GM12878 (cell line): ENCODE data around the gene MYO7A. TPM values are rescaled to one million over a fixed set of nuclear protein-coding genes. Genes with fewer than 3 reads are reported as not detected.

Source experiments
- ATAC-seq: fragments of 200-7000 bp; cut with Tn5 transposase; 3 replicates; pipeline ENCODE4 v1.9.1; 2020; ENCODE audit warnings: mild to moderate bottlenecking, moderate library complexity
- BruUV-seq: library from RNA; stranded (reverse); fragments of 400-500 nt; replicated peaks from 2 replicates; lab custom pipeline; 2021; lab: Mats Ljungman, UMichigan
- CTCF ChIA-PET: fragments of 300-600 bp; sonication (Branson Sonifier 250); formaldehyde crosslinking; extraction: SDS; loops from one replicate; lab custom pipeline; 2021; ENCODE audit warnings: inconsistent platforms; lab: Yijun Ruan, JAX
- POLR2A ChIA-PET: fragments of 350-600 bp; formaldehyde crosslinking; extraction: SDS; loops from one replicate; lab custom pipeline; 2021; ENCODE audit warnings: inconsistent platforms; lab: Charles Lee
- RAD21 ChIA-PET: fragments of 300-600 bp; sonication (Branson Sonifier 250); formaldehyde crosslinking; loops from one replicate; lab custom pipeline; 2023; ENCODE audit warnings: antibody characterized with exemption; ENCODE audit not compliant: unreplicated experiment; lab: Charles Lee
- SMC1A ChIA-PET: fragments of 300-600 bp; sonication (Branson Sonifier 250); formaldehyde crosslinking; loops from one replicate; lab custom pipeline; 2023; ENCODE audit not compliant: unreplicated experiment, uncharacterized antibody; lab: Charles Lee
- DNase-seq: peaks from one replicate; pipeline ENCODE4 v3.0.0-alpha.2; 2011; ENCODE audit warnings: low read depth, low spot score
- FAIRE-seq: peaks from 3 replicates; lab custom pipeline; 2011; peaks lifted over from hg19 to GRCh38; lab: Jason Lieb, UNC
- H2AFZ ChIP-seq: 2 replicates; pipeline ENCODE4 v1.6.0; 2011; ENCODE audit warnings: low read depth, low read length, control low read depth; ENCODE audit not compliant: control insufficient read depth
- H3K27ac ChIP-seq: 2 replicates; pipeline ENCODE4 v1.5.1; 2011; ENCODE audit warnings: control low read depth; ENCODE audit not compliant: control insufficient read depth, insufficient read depth
- H3K27me3 ChIP-seq, 2 experiments: replicated peaks in 1 of 2; 2 replicates each; pipeline versions ENCODE4 v1.6.0 to v1.6.1; 2011; ENCODE audit warnings: low read length in 1 of 2; ENCODE audit not compliant: control insufficient read depth in 2 of 2, insufficient read depth in 2 of 2
- H3K36me3 ChIP-seq, 2 experiments: 2 replicates each; pipeline ENCODE4 v1.5.1; 2011; ENCODE audit warnings: low read length in 1 of 2; ENCODE audit not compliant: control insufficient read depth in 2 of 2, insufficient read depth in 2 of 2
- H3K4me1 ChIP-seq: 2 replicates; pipeline ENCODE4 v1.6.1; 2011; ENCODE audit warnings: mild to moderate bottlenecking, low read length, moderate library complexity, mixed read lengths; ENCODE audit not compliant: control insufficient read depth, insufficient read depth
- H3K4me2 ChIP-seq: 2 replicates; pipeline ENCODE4 v1.6.0; 2011; ENCODE audit warnings: control low read depth; ENCODE audit not compliant: control insufficient read depth, insufficient read depth
- H3K4me3 ChIP-seq: fragments of 200-600 bp; sonication (generic); 2 replicates; pipeline ENCODE4 v1.5.1; 2016
- H3K79me2 ChIP-seq: 2 replicates; pipeline ENCODE4 v1.6.0; 2011; ENCODE audit warnings: low read length; ENCODE audit not compliant: control insufficient read depth, insufficient read depth
- H3K9ac ChIP-seq: 2 replicates; pipeline ENCODE4 v1.8.0; 2011; ENCODE audit warnings: low read length, control low read depth, mixed read lengths; ENCODE audit not compliant: control insufficient read depth, insufficient read depth
- H3K9me3 ChIP-seq: replicated peaks from 3 replicates; pipeline ENCODE4 v1.5.1; 2011; ENCODE audit warnings: mild to moderate bottlenecking, low read length; ENCODE audit not compliant: control insufficient read depth, insufficient read depth
- H4K20me1 ChIP-seq: 2 replicates; pipeline ENCODE4 v1.6.0; 2011; ENCODE audit not compliant: control insufficient read depth, insufficient read depth
- BHLHE40 ChIP-seq, 2 experiments: fragments of 450-650 bp in 1 of 2; IDR thresholded peaks; 2 replicates each; pipeline ENCODE4 v1.6.1; 2011 to 2017; ENCODE audit warnings: low read depth in 2 of 2, borderline replicate concordance in 1 of 2, improper control_type of control experiment in 1 of 2, low read length in 1 of 2, mild to moderate bottlenecking in 1 of 2
- CHD1 ChIP-seq: IDR thresholded peaks from 2 replicates; pipeline ENCODE4 v1.6.1; 2012; ENCODE audit warnings: low read depth, low read length, improper control_type of control experiment
- NFYA ChIP-seq: IDR thresholded peaks from 2 replicates; pipeline ENCODE4 v1.6.1; 2011; ENCODE audit warnings: low read depth, mild to moderate bottlenecking, low read length, improper control_type of control experiment, borderline replicate concordance
- RUNX3 ChIP-seq: IDR thresholded peaks from 2 replicates; pipeline ENCODE4 v1.6.1; 2012; ENCODE audit warnings: low read length, inconsistent platforms
- STAT3 ChIP-seq: IDR thresholded peaks from 2 replicates; pipeline ENCODE4 v1.6.1; 2011; ENCODE audit warnings: low read depth, low read length, improper control_type of control experiment
- TCF3 ChIP-seq: IDR thresholded peaks from 2 replicates; pipeline ENCODE4 v1.6.1; 2012; ENCODE audit warnings: low read depth, mild to moderate bottlenecking, low read length, borderline replicate concordance; ENCODE audit not compliant: insufficient read depth
- WGBS: methylation state at CpG from one replicate; pipeline ENCODE4 v1.1.6; 2016; ENCODE audit warnings: low lambda C conversion rate; ENCODE audit not compliant: insufficient replicate concordance, insufficient coverage; ENCODE audit errors: missing lambda C conversion rate; 5-methylcytosine and 5-hydroxymethylcytosine counted together
- in situ Hi-C: fragments of 300-500 bp; cut with MboI; formaldehyde crosslinking; loops from 9 replicates; pipeline ENCODE4 v1.14.3; 2018; ENCODE audit warnings: mixed read lengths
- intact Hi-C: fragments of 100-400 bp; cut with micrococcal nuclease; formaldehyde crosslinking; loops from one replicate; pipeline ENCODE4 v1.14.2; 2022; ENCODE audit not compliant: unreplicated experiment
- polyA plus RNA-seq, 11 experiments: library from polyadenylated mRNA; depleted of rRNA in 4 of 11; unstranded in 6 of 11; stranded (reverse) in 5 of 11; fragments of >200 nt; fragmentation: Nextera tagmentation in 4 of 11; fragmentation: Illumina TruSeq in 1 of 11; extraction: Ambion mirVana in 4 of 11; extraction: Trizol in 1 of 11; gene quantifications; 1 replicate in 1 of 11; 2 replicates in 10 of 11; pipeline versions ENCODE4 v1.2.1 to v1.2.3, GENCODE V29; 2011 to 2016; ENCODE audit warnings: inconsistent platforms in 2 of 11, missing spikeins in 2 of 11, low read depth in 1 of 11
- total RNA-seq, 4 experiments: library from RNA; depleted of rRNA in 3 of 4; stranded (reverse); fragments of >200 nt in 3 of 4; fragmentation: Illumina TruSeq in 1 of 4; extraction: Trizol in 1 of 4; gene quantifications; 2 replicates each; pipeline versions ENCODE4 v1.2.1 to v1.2.3, GENCODE V29; 2013 to 2021
- TF ChIP-seq, protein P1 (sequence below): IDR thresholded peaks from 2 replicates; pipeline ENCODE4 v1.6.1; 2012; ENCODE audit warnings: improper control_type of control experiment, low read depth, low read length; ENCODE audit not compliant: insufficient replicate concordance
- TF ChIP-seq, protein P2 (sequence below): fragments of 450-650 bp; IDR thresholded peaks from 2 replicates; pipeline ENCODE4 v1.6.1; 2016; ENCODE audit warnings: mild to moderate bottlenecking, moderate library complexity, borderline replicate concordance
- TF ChIP-seq, protein P3 (sequence below): fragments of 450-650 bp; conservative IDR thresholded peaks from 2 replicates; pipeline ENCODE4 v1.6.1; 2017; ENCODE audit warnings: mild to moderate bottlenecking, moderate library complexity

Gene MYO7A
- total and polyA plus RNA-seq, 10 of the 15 experiments (the other 5 are each of a cell fraction or from before 2014, with no cell fraction given): 0.01 to 0.21 (median 0.04) TPM; not detected in 6

DNA sequence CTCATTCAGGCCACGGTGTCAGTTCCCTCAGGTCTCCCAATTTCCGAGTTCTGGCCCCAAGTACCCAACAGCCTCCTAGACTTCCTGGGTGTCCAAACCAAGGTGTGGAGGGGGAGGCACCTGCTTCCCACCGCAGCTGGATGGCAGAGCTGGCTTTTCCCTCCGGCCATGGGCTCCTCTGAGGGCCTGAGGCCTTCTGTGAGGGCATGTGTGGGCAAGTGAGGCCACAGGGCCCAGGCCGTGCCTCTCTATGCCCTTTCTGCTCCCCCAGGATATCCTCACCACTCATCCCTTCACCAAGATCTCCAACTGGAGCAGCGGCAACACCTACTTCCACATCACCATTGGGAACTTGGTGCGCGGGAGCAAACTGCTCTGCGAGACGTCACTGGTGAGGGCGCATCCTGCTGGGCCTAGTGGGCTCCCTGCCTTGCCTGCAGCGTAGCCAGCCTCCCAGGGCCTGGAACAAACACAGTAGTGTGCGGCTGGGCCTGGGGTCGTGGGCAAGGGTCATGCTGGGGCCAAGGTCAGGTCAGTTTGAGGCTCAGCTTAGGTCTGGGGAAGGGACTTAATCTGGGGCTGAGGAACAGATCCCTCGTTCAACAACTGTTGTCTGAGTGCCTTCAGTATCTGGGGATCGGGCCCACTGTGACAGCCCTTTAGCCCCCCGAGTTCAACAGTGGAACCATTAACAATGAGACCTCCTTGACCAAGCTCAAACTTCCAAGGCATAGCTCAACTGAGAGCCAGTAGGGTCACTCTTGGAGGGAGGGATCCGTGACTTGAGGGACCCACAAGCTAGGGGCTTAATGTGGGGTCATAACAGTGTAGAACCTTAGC is 85.8 kb downstream of the MYO7A start:
- Histone ChIP-seq H2AFZ (no peak overlapping the region), H3K4me1 (no peaks in the 10 kb centered on the region), H4K20me1 (no peaks in the 10 kb centered on the region), H3K27me3 (no peaks in the 10 kb centered on the region), H3K4me3 (no peak overlapping the region), H3K36me3 (no peaks in the 10 kb centered on the region), H3K9ac (no peak overlapping the region), H3K4me2 (no peak overlapping the region), H3K79me2 (no peaks in the 10 kb centered on the region), H3K27ac (no peak overlapping the region), H3K9me3 (no peaks in the 10 kb centered on the region)
- ChIA-PET RAD21 (no interaction called here), POLR2A (no interaction called here), CTCF (interaction anchor here (0.6 kb wide), 1 partner anchor 18 kb away, joined by 3 read pairs; no protein-coding TSS in a partner anchor), SMC1A (no interaction called here)
- BruUV-seq: no TSS peak
- in situ Hi-C loops: no loop called here
- no peak for ATAC-seq
- intact Hi-C loops: no loop called here
- no peak for DNase-seq
- 39% methylated on average over 18 of the region's 18 CpGs for WGBS
- FAIRE-seq: no peak
- TF ChIP-seq CHD1: no peak
- no peak for TF ChIP-seq TCF3
- TF ChIP-seq, protein P1, sequence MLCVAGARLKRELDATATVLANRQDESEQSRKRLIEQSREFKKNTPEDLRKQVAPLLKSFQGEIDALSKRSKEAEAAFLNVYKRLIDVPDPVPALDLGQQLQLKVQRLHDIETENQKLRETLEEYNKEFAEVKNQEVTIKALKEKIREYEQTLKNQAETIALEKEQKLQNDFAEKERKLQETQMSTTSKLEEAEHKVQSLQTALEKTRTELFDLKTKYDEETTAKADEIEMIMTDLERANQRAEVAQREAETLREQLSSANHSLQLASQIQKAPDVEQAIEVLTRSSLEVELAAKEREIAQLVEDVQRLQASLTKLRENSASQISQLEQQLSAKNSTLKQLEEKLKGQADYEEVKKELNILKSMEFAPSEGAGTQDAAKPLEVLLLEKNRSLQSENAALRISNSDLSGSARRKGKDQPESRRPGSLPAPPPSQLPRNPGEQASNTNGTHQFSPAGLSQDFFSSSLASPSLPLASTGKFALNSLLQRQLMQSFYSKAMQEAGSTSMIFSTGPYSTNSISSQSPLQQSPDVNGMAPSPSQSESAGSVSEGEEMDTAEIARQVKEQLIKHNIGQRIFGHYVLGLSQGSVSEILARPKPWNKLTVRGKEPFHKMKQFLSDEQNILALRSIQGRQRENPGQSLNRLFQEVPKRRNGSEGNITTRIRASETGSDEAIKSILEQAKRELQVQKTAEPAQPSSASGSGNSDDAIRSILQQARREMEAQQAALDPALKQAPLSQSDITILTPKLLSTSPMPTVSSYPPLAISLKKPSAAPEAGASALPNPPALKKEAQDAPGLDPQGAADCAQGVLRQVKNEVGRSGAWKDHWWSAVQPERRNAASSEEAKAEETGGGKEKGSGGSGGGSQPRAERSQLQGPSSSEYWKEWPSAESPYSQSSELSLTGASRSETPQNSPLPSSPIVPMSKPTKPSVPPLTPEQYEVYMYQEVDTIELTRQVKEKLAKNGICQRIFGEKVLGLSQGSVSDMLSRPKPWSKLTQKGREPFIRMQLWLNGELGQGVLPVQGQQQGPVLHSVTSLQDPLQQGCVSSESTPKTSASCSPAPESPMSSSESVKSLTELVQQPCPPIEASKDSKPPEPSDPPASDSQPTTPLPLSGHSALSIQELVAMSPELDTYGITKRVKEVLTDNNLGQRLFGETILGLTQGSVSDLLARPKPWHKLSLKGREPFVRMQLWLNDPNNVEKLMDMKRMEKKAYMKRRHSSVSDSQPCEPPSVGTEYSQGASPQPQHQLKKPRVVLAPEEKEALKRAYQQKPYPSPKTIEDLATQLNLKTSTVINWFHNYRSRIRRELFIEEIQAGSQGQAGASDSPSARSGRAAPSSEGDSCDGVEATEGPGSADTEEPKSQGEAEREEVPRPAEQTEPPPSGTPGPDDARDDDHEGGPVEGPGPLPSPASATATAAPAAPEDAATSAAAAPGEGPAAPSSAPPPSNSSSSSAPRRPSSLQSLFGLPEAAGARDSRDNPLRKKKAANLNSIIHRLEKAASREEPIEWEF: no peak
- TF ChIP-seq, protein P2, sequence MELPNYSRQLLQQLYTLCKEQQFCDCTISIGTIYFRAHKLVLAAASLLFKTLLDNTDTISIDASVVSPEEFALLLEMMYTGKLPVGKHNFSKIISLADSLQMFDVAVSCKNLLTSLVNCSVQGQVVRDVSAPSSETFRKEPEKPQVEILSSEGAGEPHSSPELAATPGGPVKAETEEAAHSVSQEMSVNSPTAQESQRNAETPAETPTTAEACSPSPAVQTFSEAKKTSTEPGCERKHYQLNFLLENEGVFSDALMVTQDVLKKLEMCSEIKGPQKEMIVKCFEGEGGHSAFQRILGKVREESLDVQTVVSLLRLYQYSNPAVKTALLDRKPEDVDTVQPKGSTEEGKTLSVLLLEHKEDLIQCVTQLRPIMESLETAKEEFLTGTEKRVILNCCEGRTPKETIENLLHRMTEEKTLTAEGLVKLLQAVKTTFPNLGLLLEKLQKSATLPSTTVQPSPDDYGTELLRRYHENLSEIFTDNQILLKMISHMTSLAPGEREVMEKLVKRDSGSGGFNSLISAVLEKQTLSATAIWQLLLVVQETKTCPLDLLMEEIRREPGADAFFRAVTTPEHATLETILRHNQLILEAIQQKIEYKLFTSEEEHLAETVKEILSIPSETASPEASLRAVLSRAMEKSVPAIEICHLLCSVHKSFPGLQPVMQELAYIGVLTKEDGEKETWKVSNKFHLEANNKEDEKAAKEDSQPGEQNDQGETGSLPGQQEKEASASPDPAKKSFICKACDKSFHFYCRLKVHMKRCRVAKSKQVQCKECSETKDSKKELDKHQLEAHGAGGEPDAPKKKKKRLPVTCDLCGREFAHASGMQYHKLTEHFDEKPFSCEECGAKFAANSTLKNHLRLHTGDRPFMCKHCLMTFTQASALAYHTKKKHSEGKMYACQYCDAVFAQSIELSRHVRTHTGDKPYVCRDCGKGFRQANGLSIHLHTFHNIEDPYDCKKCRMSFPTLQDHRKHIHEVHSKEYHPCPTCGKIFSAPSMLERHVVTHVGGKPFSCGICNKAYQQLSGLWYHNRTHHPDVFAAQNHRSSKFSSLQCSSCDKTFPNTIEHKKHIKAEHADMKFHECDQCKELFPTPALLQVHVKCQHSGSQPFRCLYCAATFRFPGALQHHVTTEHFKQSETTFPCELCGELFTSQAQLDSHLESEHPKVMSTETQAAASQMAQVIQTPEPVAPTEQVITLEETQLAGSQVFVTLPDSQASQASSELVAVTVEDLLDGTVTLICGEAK: no peak
- no peak for TF ChIP-seq STAT3
- TF ChIP-seq, protein P3, sequence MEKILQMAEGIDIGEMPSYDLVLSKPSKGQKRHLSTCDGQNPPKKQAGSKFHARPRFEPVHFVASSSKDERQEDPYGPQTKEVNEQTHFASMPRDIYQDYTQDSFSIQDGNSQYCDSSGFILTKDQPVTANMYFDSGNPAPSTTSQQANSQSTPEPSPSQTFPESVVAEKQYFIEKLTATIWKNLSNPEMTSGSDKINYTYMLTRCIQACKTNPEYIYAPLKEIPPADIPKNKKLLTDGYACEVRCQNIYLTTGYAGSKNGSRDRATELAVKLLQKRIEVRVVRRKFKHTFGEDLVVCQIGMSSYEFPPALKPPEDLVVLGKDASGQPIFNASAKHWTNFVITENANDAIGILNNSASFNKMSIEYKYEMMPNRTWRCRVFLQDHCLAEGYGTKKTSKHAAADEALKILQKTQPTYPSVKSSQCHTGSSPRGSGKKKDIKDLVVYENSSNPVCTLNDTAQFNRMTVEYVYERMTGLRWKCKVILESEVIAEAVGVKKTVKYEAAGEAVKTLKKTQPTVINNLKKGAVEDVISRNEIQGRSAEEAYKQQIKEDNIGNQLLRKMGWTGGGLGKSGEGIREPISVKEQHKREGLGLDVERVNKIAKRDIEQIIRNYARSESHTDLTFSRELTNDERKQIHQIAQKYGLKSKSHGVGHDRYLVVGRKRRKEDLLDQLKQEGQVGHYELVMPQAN: no peak
- no peak for TF ChIP-seq BHLHE40 (IDR thresholded peaks at IDR 0.05; ENCODE audit: borderline replicate concordance in 1 of 2, low read depth in 2 of 2, low read length in 1 of 2)
- TF ChIP-seq NFYA: no peak
- TF ChIP-seq RUNX3: no peak
